Parathyroid adenoma (tissue), 2 donors: ENCODE measurements around the gene ATF7.

ENCODE experiments used
- H2AFZ ChIP-seq: fragments of 300-600 bp; sonication (generic); one replicate; pipeline ENCODE4 v1.7.0; 2017; ENCODE audit warnings: antibody characterized with exemption, mild to moderate bottlenecking
- H3K27ac ChIP-seq: fragments of 300-600 bp; sonication (generic); one replicate; pipeline ENCODE4 v1.7.0; 2017
- H3K27me3 ChIP-seq: fragments of 300-600 bp; sonication (generic); one replicate; pipeline ENCODE4 v1.7.0; 2017; ENCODE audit warnings: low read length; ENCODE audit not compliant: control insufficient read depth, insufficient read depth
- H3K36me3 ChIP-seq: fragments of 300-600 bp; sonication (generic); one replicate; pipeline ENCODE4 v1.7.0; 2017; ENCODE audit warnings: low read length; ENCODE audit not compliant: control insufficient read depth, insufficient read depth
- H3K4me1 ChIP-seq: fragments of 300-600 bp; sonication (generic); one replicate; pipeline ENCODE4 v1.7.0; 2017; ENCODE audit warnings: control low read depth
- H3K4me2 ChIP-seq: fragments of 300-600 bp; sonication (generic); one replicate; pipeline ENCODE4 v1.7.0; 2017; ENCODE audit warnings: low read length
- H3K4me3 ChIP-seq: fragments of 300-600 bp; sonication (generic); one replicate; pipeline ENCODE4 v1.7.0; 2017; ENCODE audit warnings: low read depth, low read length
- H3K79me2 ChIP-seq: fragments of 300-600 bp; sonication (generic); one replicate; pipeline ENCODE4 v1.7.0; 2017; ENCODE audit warnings: control low read depth
- H3K9ac ChIP-seq: fragments of 300-600 bp; sonication (generic); one replicate; pipeline ENCODE4 v1.7.0; 2017; ENCODE audit warnings: mild to moderate bottlenecking
- H3K9me3 ChIP-seq: fragments of 300-600 bp; sonication (generic); one replicate; pipeline ENCODE4 v1.7.0; 2017; ENCODE audit warnings: low read length; ENCODE audit not compliant: control insufficient read depth
- TF ChIP-seq, protein P1 (sequence below): fragments of 300-600 bp; sonication (generic); IDR thresholded peaks from one replicate; pipeline ENCODE4 v1.7.0; 2017; ENCODE audit warnings: antibody characterized with exemption, mild to moderate bottlenecking
- donor health status: primary hyperparathyroidism.

ATF7 gene

DNA sequence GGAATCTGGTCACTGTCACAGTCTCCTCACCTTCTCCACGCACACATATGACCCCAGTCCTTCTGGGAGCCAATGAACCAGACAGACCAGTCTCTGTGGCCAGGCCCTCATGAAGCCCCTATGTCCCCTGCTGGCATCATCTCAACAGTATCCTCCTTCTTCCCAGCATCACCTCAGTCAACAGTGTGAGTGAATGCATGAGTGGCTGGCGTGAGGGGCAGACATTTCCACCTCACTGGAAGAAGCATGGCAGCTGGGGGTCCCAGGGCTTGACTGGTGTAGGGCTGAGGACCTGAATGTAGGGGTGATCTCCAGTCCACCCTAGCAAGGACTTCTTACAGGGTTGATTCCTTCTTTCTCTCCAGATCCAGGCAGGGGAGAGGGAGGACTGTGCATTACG lies 128.7 kb downstream of the ATF7 start:
- Histone ChIP-seq H3K79me2 (peaks cover 2% of the 10 kb centered on the region), H3K9ac (no peak overlapping the region), H3K4me1 (peaks cover 34% of the 10 kb centered on the region), H3K36me3 (no peaks in the 10 kb centered on the region), H3K27me3 (no peaks in the 10 kb centered on the region), H3K27ac (peak overlapping the region; percentile 19), H3K4me2 (no peak overlapping the region), H3K9me3 (no peaks in the 10 kb centered on the region), H2AFZ (no peak overlapping the region), H3K4me3 (no peak overlapping the region)
- TF ChIP-seq, protein P1, sequence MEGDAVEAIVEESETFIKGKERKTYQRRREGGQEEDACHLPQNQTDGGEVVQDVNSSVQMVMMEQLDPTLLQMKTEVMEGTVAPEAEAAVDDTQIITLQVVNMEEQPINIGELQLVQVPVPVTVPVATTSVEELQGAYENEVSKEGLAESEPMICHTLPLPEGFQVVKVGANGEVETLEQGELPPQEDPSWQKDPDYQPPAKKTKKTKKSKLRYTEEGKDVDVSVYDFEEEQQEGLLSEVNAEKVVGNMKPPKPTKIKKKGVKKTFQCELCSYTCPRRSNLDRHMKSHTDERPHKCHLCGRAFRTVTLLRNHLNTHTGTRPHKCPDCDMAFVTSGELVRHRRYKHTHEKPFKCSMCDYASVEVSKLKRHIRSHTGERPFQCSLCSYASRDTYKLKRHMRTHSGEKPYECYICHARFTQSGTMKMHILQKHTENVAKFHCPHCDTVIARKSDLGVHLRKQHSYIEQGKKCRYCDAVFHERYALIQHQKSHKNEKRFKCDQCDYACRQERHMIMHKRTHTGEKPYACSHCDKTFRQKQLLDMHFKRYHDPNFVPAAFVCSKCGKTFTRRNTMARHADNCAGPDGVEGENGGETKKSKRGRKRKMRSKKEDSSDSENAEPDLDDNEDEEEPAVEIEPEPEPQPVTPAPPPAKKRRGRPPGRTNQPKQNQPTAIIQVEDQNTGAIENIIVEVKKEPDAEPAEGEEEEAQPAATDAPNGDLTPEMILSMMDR = no peak

DNA sequence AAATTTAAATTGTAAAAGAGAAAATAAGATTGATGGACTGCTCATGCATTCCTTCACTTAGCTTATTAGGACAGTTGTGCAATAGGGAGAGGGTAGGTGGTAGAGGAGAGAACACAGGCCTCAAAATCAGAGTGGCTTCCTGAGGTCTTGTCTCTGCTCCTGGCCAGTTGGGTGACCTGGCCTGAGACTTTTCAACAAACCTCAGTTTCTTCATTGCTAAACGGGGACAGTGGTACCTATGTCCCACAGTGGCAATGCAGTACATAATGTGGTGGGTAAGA lies 129.5 kb downstream of the ATF7 start:
- TF ChIP-seq, protein P1 = no peak
- H3K79me2 ChIP-seq = peaks cover under 1% of the 10 kb centered on the region
- no peak overlapping the region for H3K4me2 ChIP-seq
- H2AFZ ChIP-seq = peak overlapping the region; percentile 4
- H3K9ac ChIP-seq = no peak overlapping the region
- H3K27ac ChIP-seq = peak overlapping the region; percentile 7
- H3K9me3 ChIP-seq = no peaks in the 10 kb centered on the region
- H3K4me1 ChIP-seq = peaks cover 28% of the 10 kb centered on the region
- peak overlapping the region; percentile 28 for H3K4me3 ChIP-seq
- no peaks in the 10 kb centered on the region for H3K27me3 ChIP-seq
- H3K36me3 ChIP-seq = no peaks in the 10 kb centered on the region

DNA sequence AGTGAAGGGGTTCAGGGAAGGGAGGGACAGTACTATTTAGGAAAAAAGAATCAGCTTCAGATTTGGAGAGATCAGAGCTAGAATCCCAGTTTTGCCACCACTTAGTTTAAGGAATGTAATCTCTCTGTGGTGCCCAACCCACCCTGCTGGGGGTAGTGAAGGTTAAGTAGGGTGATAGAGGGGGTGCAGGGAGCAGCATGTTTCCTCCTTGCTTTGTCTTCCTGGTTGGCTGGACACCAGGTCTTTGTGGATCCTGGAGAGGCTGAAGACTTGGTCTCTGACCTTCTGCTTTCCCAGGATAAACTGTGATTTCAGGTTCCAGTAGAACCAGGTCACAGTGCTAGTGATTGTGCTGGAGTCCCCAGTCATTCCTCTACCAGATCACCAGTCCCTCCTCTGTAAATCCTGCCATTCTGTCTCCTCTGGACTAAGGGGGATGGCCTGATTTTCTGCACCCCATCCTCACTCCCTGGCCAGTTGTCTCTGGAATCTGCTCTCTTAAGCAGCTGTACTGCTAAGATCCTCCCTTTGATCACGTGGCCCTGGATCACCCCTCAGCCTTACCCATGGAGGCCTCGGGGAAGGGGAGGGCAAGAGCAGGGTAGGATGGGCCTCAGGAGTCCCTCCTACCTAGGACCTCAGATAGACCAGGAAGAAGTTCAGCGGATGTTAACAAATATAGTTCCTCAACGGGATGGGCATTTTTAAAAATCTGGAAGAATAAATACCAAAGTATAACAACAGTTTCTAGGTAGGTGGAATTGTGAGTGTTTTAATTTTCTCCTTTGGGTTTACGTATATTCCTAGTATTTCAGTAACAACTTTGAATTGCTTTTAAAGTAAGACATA lies 130.1 kb downstream of the ATF7 start:
- Histone ChIP-seq H3K27ac (peak overlapping the region; percentile 7), H3K36me3 (no peaks in the 10 kb centered on the region), H3K4me2 (peak overlapping the region; percentile 31), H3K27me3 (no peaks in the 10 kb centered on the region), H3K9me3 (no peaks in the 10 kb centered on the region), H3K4me1 (peaks cover 25% of the 10 kb centered on the region), H3K79me2 (no peaks in the 10 kb centered on the region), H3K4me3 (peak overlapping the region; percentile 28), H2AFZ (peak overlapping the region; percentile 4), H3K9ac (no peak overlapping the region)
- TF ChIP-seq, protein P1 = no peak

DNA sequence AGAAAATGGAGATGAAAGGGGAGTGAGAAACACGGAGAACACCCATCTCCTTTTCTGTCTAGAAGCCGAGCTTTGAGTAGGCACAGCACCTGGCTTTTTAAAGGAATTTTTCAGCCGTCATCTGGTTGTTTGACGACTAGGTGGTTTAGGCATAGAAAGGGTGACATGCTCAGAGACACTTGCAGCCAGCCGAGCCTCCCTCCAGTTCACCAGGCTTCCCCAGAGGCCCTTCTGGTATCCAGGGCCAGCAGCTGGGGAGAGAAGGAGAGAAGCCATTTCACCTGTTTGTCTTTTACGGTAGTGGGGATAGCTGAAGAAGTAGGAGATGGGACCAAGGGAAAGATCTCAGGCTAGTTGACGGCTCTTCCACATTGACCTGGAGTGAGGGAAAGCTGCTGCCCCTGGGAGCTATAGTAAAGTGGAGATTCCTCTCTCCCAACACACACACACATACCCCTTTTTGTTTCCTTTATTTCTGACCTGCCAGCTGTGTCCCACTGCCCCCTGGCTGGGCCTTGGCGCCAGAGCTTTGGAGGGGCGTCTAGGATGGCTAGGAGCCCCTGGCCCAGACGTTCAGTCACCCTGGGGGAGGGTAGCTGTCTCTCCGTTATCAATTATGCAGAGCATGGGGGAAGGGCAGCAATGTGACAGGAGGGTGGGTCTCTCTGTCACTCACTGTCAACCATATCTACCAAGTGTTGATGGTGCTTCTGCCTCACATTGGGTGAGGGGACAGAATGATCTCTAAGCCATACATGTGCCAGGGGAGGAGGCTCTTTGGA lies 132.4 kb downstream of the ATF7 start:
- peaks cover 25% of the 10 kb centered on the region for H3K4me1 ChIP-seq
- H3K9me3 ChIP-seq = no peaks in the 10 kb centered on the region
- peak overlapping the region; percentile 71 for H3K4me3 ChIP-seq
- H3K9ac ChIP-seq = no peak overlapping the region
- H3K27ac ChIP-seq = peak overlapping the region; percentile 61
- no peaks in the 10 kb centered on the region for H3K36me3 ChIP-seq
- no peaks in the 10 kb centered on the region for H3K27me3 ChIP-seq
- H2AFZ ChIP-seq = peak overlapping the region; percentile 82
- TF ChIP-seq, protein P1 = no peak
- no peaks in the 10 kb centered on the region for H3K79me2 ChIP-seq
- peak overlapping the region; percentile 95 for H3K4me2 ChIP-seq
